HEK293 (cell line): ENCODE data around the gene PHPT1.

Experiments
- CTCF ChIA-PET: fragments of 350-600 bp; formaldehyde crosslinking; extraction: SDS; loops from one replicate; lab custom pipeline; 2021; ENCODE audit warnings: antibody characterized with exemption; lab: Yijun Ruan, JAX
- POLR2A ChIA-PET: fragments of 300-600 bp; formaldehyde crosslinking; extraction: SDS; loops from one replicate; lab custom pipeline; 2020; ENCODE audit warnings: antibody characterized with exemption, inconsistent platforms; lab: Yijun Ruan, JAX
- H3K27ac ChIP-seq: fragments of 200-500 bp; sonication (Bioruptor generic); 2 replicates; pipeline ENCODE4 v1.5.1; 2014; ENCODE audit warnings: low read depth, low read length, control low read depth, inconsistent platforms; ENCODE audit errors: extremely low read depth
- H3K36me3 ChIP-seq, 2 experiments: fragments of 200-500 bp in 1 of 2; sonication (Bioruptor generic) in 1 of 2; 1 replicate in 1 of 2; 2 replicates in 1 of 2; pipeline ENCODE4 v1.5.1; 2014 to 2017; ENCODE audit warnings: inconsistent platforms in 2 of 2, low read length in 2 of 2; ENCODE audit not compliant: control insufficient read depth in 2 of 2, insufficient read depth in 1 of 2
- H3K4me1 ChIP-seq: fragments of 200-500 bp; sonication (Bioruptor generic); 2 replicates; pipeline ENCODE4 v1.5.1; 2014; ENCODE audit warnings: mild to moderate bottlenecking, low read length, inconsistent platforms; ENCODE audit not compliant: control insufficient read depth, insufficient read depth
- H3K4me3 ChIP-seq: 2 replicates; pipeline ENCODE4 v1.5.1; 2011; ENCODE audit warnings: low read depth, mild to moderate bottlenecking, control low read depth, low read length, moderate library complexity
- H3K9me3 ChIP-seq: fragments of 200-500 bp; sonication (Bioruptor generic); 2 replicates; pipeline ENCODE4 v1.5.1; 2014; ENCODE audit warnings: low read depth, low read length, inconsistent platforms; ENCODE audit not compliant: control insufficient read depth, insufficient read depth
- BCL11A ChIP-seq: fragments of 450-650 bp; formaldehyde crosslinking; IDR thresholded peaks from 2 replicates; pipeline ENCODE4 v1.5.1; 2016; ENCODE audit warnings: low read depth, missing biosample characterization, missing genetic modification characterization
- GLI4 ChIP-seq: fragments of 450-650 bp; formaldehyde crosslinking; IDR thresholded peaks from 2 replicates; pipeline ENCODE4 v1.5.1; 2016; ENCODE audit warnings: missing biosample characterization, missing genetic modification characterization
- KLF8 ChIP-seq: fragments of 450-650 bp; formaldehyde crosslinking; IDR thresholded peaks from 2 replicates; pipeline ENCODE4 v1.5.1; 2016; ENCODE audit warnings: missing biosample characterization, missing genetic modification characterization
- MZF1 ChIP-seq: fragments of 450-650 bp; formaldehyde crosslinking; IDR thresholded peaks from 2 replicates; pipeline ENCODE4 v1.5.1; 2017; ENCODE audit warnings: missing biosample characterization, missing genetic modification characterization, borderline replicate concordance
- SETDB1 ChIP-seq: IDR thresholded peaks from one replicate; pipeline ENCODE4 v1.6.1; 2017; ENCODE audit warnings: mild to moderate bottlenecking, low read length, moderate library complexity, mixed read lengths; ENCODE audit not compliant: insufficient read length
- SP3 ChIP-seq: fragments of 450-650 bp; formaldehyde crosslinking; IDR thresholded peaks from 2 replicates; pipeline ENCODE4 v1.5.1; 2016; ENCODE audit warnings: missing biosample characterization, missing genetic modification characterization
- TRIM28 ChIP-seq: IDR thresholded peaks from 2 replicates; pipeline ENCODE4 v1.6.1; 2011; ENCODE audit warnings: low read length, control low read depth, borderline replicate concordance
- ZBTB1 ChIP-seq: fragments of 450-650 bp; formaldehyde crosslinking; IDR thresholded peaks from 2 replicates; pipeline ENCODE4 v1.5.1; 2016; ENCODE audit warnings: missing biosample characterization, missing genetic modification characterization
- ZBTB20 ChIP-seq: fragments of 450-650 bp; formaldehyde crosslinking; IDR thresholded peaks from 2 replicates; pipeline ENCODE4 v1.5.1; 2016; ENCODE audit warnings: missing biosample characterization, missing genetic modification characterization
- ZBTB21 ChIP-seq: fragments of 450-650 bp; formaldehyde crosslinking; IDR thresholded peaks from 2 replicates; pipeline ENCODE4 v1.5.1; 2017; ENCODE audit warnings: missing biosample characterization, missing genetic modification characterization
- ZNF114 ChIP-seq: fragments of 450-650 bp; formaldehyde crosslinking; IDR thresholded peaks from 2 replicates; pipeline ENCODE4 v1.5.0; 2017; ENCODE audit warnings: missing biosample characterization, missing genetic modification characterization
- ZNF121 ChIP-seq: fragments of 450-650 bp; formaldehyde crosslinking; IDR thresholded peaks from 2 replicates; pipeline ENCODE4 v1.5.1; 2016; ENCODE audit warnings: missing biosample characterization, missing genetic modification characterization
- ZNF157 ChIP-seq: fragments of 450-650 bp; formaldehyde crosslinking; IDR thresholded peaks from 2 replicates; pipeline ENCODE4 v1.5.1; 2016; ENCODE audit warnings: missing biosample characterization, missing genetic modification characterization
- ZNF19 ChIP-seq: fragments of 450-650 bp; formaldehyde crosslinking; IDR thresholded peaks from 2 replicates; pipeline ENCODE4; 2016; ENCODE audit warnings: missing biosample characterization, missing genetic modification characterization, low read depth
- ZNF2 ChIP-seq: fragments of 450-650 bp; formaldehyde crosslinking; IDR thresholded peaks from 2 replicates; pipeline ENCODE4 v1.5.1; 2016; ENCODE audit warnings: missing biosample characterization, missing genetic modification characterization
- ZNF202 ChIP-seq: fragments of 450-650 bp; formaldehyde crosslinking; IDR thresholded peaks from 2 replicates; pipeline ENCODE4 v1.5.1; 2016; ENCODE audit warnings: missing biosample characterization, missing genetic modification characterization, borderline replicate concordance
- ZNF335 ChIP-seq: fragments of 450-650 bp; formaldehyde crosslinking; conservative IDR thresholded peaks from 2 replicates; pipeline ENCODE4 v1.5.1; 2016; ENCODE audit warnings: missing biosample characterization, missing genetic modification characterization
- ZNF350 ChIP-seq: fragments of 450-650 bp; formaldehyde crosslinking; IDR thresholded peaks from 2 replicates; pipeline ENCODE4 v1.5.0; 2017; ENCODE audit warnings: missing biosample characterization, mild to moderate bottlenecking, missing genetic modification characterization
- ZNF391 ChIP-seq: fragments of 450-650 bp; formaldehyde crosslinking; IDR thresholded peaks from 2 replicates; pipeline ENCODE4 v1.5.1; 2016; ENCODE audit warnings: low read depth, missing biosample characterization, missing genetic modification characterization, borderline replicate concordance
- ZNF433 ChIP-seq: fragments of 450-650 bp; formaldehyde crosslinking; IDR thresholded peaks from 2 replicates; pipeline ENCODE4 v1.5.1; 2016; ENCODE audit warnings: missing biosample characterization, missing genetic modification characterization, low read depth
- ZNF449 ChIP-seq: fragments of 450-650 bp; formaldehyde crosslinking; IDR thresholded peaks from 2 replicates; pipeline ENCODE4 v1.5.1; 2017; ENCODE audit warnings: missing biosample characterization, mild to moderate bottlenecking, missing genetic modification characterization, moderate library complexity
- ZNF549 ChIP-seq: fragments of 450-650 bp; IDR thresholded peaks from 2 replicates; pipeline ENCODE4 v1.5.1; 2018; ENCODE audit warnings: missing biosample characterization, missing genetic modification characterization, mild to moderate bottlenecking, inconsistent platforms, moderate library complexity
- ZNF660 ChIP-seq: fragments of 450-650 bp; IDR thresholded peaks from 2 replicates; pipeline ENCODE4 v1.5.1; 2018; ENCODE audit warnings: missing biosample characterization, mild to moderate bottlenecking, missing genetic modification characterization
- ZNF664 ChIP-seq: fragments of 450-650 bp; formaldehyde crosslinking; IDR thresholded peaks from 2 replicates; pipeline ENCODE4 v1.5.1; 2016; ENCODE audit warnings: missing biosample characterization, missing genetic modification characterization
- ZNF670 ChIP-seq: fragments of 450-650 bp; formaldehyde crosslinking; IDR thresholded peaks from 2 replicates; pipeline ENCODE4 v1.5.1; 2016; ENCODE audit warnings: missing biosample characterization, missing genetic modification characterization, low read depth
- ZNF701 ChIP-seq: fragments of 450-650 bp; formaldehyde crosslinking; IDR thresholded peaks from 2 replicates; pipeline ENCODE4 v1.5.1; 2016; ENCODE audit warnings: missing biosample characterization, missing genetic modification characterization
- ZNF837 ChIP-seq: fragments of 450-650 bp; formaldehyde crosslinking; IDR thresholded peaks from 2 replicates; pipeline ENCODE4 v1.5.1; 2016; ENCODE audit warnings: missing biosample characterization, missing genetic modification characterization
- TF ChIP-seq, protein P1 (sequence below): fragments of 450-650 bp; formaldehyde crosslinking; IDR thresholded peaks from 2 replicates; pipeline ENCODE4 v1.5.1; 2016; ENCODE audit warnings: missing biosample characterization, missing genetic modification characterization
- TF ChIP-seq, protein P2 (sequence below): fragments of 450-650 bp; formaldehyde crosslinking; IDR thresholded peaks from 2 replicates; pipeline ENCODE4 v1.5.1; 2016; ENCODE audit warnings: missing biosample characterization, missing genetic modification characterization, borderline replicate concordance

The PHPT1 gene

DNA sequence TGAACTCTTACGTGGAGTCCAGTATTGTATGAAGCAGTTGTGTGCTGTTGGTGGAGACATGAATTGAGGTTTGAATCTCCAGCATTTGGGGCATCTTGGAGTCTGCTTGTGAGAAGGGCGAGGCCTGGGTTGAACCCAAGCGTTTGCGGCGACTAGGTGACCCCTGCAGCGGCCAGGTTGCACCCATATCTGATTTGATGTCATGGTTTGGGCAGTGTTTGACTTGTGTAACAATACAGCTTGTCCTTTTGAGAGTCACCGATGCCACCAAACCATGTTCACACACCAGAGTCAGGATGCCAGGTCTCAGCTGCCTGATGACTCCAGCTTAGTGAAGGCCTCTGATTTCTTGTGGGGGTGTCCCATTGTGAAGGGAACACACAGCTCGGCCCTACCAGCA lies 39.2 kb downstream of the PHPT1 start:
- Histone ChIP-seq H3K4me1 (no peaks in the 10 kb centered on the region), H3K27ac (no peak overlapping the region), H3K4me3 (no peak overlapping the region), H3K9me3 (no peaks in the 10 kb centered on the region), H3K36me3 (peaks cover 3 to 21% of the 10 kb centered on the region in 2 experiments; a peak in 2 of 3 replicates)
- ChIA-PET CTCF (interaction anchor here (0.7 to 1.3 kb wide), 5 partner anchors 45 to 158 kb away, joined by 3 to 4 read pairs (median 4); partner anchors contain the start of genes ABCA2 and AJM1), POLR2A (interaction anchor here (0.6 kb wide), 1 partner anchor 28 kb away, joined by 9 read pairs; no protein-coding TSS in a partner anchor)
- no peak for TF ChIP-seq ZBTB1 (tag by site-specific recombination)
- TF ChIP-seq ZNF19 (tag by site-specific recombination), result no peak
- TF ChIP-seq TRIM28, result no peak
- no peak for TF ChIP-seq ZNF121 (tag by site-specific recombination)
- TF ChIP-seq ZNF433 (tag by site-specific recombination), result no peak
- TF ChIP-seq ZNF660, result no peak
- TF ChIP-seq, protein P1, sequence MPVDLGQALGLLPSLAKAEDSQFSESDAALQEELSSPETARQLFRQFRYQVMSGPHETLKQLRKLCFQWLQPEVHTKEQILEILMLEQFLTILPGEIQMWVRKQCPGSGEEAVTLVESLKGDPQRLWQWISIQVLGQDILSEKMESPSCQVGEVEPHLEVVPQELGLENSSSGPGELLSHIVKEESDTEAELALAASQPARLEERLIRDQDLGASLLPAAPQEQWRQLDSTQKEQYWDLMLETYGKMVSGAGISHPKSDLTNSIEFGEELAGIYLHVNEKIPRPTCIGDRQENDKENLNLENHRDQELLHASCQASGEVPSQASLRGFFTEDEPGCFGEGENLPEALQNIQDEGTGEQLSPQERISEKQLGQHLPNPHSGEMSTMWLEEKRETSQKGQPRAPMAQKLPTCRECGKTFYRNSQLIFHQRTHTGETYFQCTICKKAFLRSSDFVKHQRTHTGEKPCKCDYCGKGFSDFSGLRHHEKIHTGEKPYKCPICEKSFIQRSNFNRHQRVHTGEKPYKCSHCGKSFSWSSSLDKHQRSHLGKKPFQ, result no peak
- TF ChIP-seq ZNF2 (tag by site-specific recombination), result no peak
- TF ChIP-seq ZNF670 (tag by site-specific recombination), result no peak
- no peak for TF ChIP-seq ZNF701 (tag by site-specific recombination)
- no peak for TF ChIP-seq SP3 (tag by site-specific recombination)
- no peak for TF ChIP-seq ZNF350 (tag by site-specific recombination)

GRCh38 chr9:136889858-136890257 lies 40.6 kb downstream of the PHPT1 start:
- Histone ChIP-seq H3K9me3 (no peaks in the 10 kb centered on the region), H3K4me1 (no peaks in the 10 kb centered on the region), H3K27ac (no peak overlapping the region), H3K4me3 (no peak overlapping the region), H3K36me3 (peaks cover 3 to 23% of the 10 kb centered on the region in 2 experiments; a peak in 2 of 3 replicates)
- ChIA-PET POLR2A (no interaction called here), CTCF (no interaction called here)
- TF ChIP-seq ZNF114 (no peak), ZNF837 (tag by site-specific recombination) (no peak), ZNF660 (no peak), ZNF549 (tag by site-specific recombination) (no peak), ZNF157 (tag by site-specific recombination) (no peak), ZNF701 (tag by site-specific recombination) (no peak), ZBTB21 (no peak), MZF1 (tag by site-specific recombination) (no peak), SETDB1 (no peak), BCL11A (no peak)

DNA sequence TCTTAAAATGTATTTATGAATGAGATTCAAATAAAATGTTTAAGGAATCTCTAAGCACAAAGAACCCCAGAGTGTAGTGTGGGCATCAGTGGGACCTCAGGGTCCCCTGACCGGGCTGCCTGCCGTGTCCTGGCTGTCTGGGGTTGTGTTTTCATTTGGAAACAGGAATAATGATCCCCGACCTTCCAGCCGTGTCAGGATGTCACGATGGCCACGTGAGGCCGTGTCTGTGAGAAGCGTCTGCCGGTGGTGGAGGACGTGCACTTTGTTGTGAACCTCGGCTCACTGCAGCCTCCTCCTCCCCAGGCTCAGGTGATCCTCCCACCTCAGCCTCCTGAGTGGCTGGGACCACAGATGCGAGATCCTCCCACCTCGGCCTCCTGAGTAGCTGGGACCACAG lies 41.5 kb downstream of the PHPT1 start:
- H3K9me3 ChIP-seq, result no peaks in the 10 kb centered on the region
- no peaks in the 10 kb centered on the region for H3K4me1 ChIP-seq
- no peak overlapping the region for H3K27ac ChIP-seq
- ChIA-PET CTCF (interaction anchor here (0.6 to 0.7 kb wide), 4 partner anchors 75 to 161 kb away, joined by 3 to 5 read pairs (median 3); no protein-coding TSS in a partner anchor), POLR2A (no interaction called here)
- peaks cover 3 to 27% of the 10 kb centered on the region in 2 experiments; a peak in 2 of 3 replicates for H3K36me3 ChIP-seq
- no peak overlapping the region for H3K4me3 ChIP-seq
- no peak for TF ChIP-seq ZBTB20 (tag by site-specific recombination)
- TF ChIP-seq ZNF664 (tag by site-specific recombination), result no peak
- TF ChIP-seq ZNF335, result no peak
- no peak for TF ChIP-seq ZNF449 (tag by site-specific recombination)
- TF ChIP-seq GLI4 (tag by site-specific recombination), result no peak
- TF ChIP-seq KLF8 (tag by site-specific recombination), result no peak
- no peak for TF ChIP-seq ZNF202 (tag by site-specific recombination)
- TF ChIP-seq, protein P2, sequence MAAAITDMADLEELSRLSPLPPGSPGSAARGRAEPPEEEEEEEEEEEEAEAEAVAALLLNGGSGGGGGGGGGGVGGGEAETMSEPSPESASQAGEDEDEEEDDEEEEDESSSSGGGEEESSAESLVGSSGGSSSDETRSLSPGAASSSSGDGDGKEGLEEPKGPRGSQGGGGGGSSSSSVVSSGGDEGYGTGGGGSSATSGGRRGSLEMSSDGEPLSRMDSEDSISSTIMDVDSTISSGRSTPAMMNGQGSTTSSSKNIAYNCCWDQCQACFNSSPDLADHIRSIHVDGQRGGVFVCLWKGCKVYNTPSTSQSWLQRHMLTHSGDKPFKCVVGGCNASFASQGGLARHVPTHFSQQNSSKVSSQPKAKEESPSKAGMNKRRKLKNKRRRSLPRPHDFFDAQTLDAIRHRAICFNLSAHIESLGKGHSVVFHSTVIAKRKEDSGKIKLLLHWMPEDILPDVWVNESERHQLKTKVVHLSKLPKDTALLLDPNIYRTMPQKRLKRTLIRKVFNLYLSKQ (tag by site-specific recombination), result no peak
- no peak for TF ChIP-seq ZNF391
